BLaER1 (cell line): ENCODE measurements around the gene PARD3B.

Experiments used
- H3K27ac ChIP-seq: shearing (Covaris generic); formaldehyde crosslinking; 2 replicates; pipeline ENCODE4 v1.8.1; 2022
- H3K27me3 ChIP-seq: shearing (Covaris generic); formaldehyde crosslinking; 2 replicates; pipeline ENCODE4 v1.8.1; 2022
- H3K36me3 ChIP-seq: shearing (Covaris generic); formaldehyde crosslinking; 2 replicates; pipeline ENCODE4 v1.8.1; 2022
- H3K4me1 ChIP-seq: shearing (Covaris generic); formaldehyde crosslinking; 2 replicates; pipeline ENCODE4 v1.8.1; 2022
- H3K4me2 ChIP-seq: shearing (Covaris generic); formaldehyde crosslinking; 2 replicates; pipeline ENCODE4 v1.8.1; 2022
- H3K4me3 ChIP-seq: shearing (Covaris generic); formaldehyde crosslinking; 2 replicates; pipeline ENCODE4 v1.8.1; 2022
- H3K9ac ChIP-seq: shearing (Covaris generic); formaldehyde crosslinking; 2 replicates; pipeline ENCODE4 v1.8.1; 2022
- H3K9me3 ChIP-seq: shearing (Covaris generic); formaldehyde crosslinking; 2 replicates; pipeline ENCODE4 v1.8.1; 2022
- H4K20me1 ChIP-seq: shearing (Covaris generic); formaldehyde crosslinking; 2 replicates; pipeline ENCODE4 v1.8.1; 2022
- Cebpa-rat ChIP-seq: shearing (Covaris generic); IDR thresholded peaks from 2 replicates; pipeline ENCODE4 v1.8.1; 2022

Gene PARD3B

DNA sequence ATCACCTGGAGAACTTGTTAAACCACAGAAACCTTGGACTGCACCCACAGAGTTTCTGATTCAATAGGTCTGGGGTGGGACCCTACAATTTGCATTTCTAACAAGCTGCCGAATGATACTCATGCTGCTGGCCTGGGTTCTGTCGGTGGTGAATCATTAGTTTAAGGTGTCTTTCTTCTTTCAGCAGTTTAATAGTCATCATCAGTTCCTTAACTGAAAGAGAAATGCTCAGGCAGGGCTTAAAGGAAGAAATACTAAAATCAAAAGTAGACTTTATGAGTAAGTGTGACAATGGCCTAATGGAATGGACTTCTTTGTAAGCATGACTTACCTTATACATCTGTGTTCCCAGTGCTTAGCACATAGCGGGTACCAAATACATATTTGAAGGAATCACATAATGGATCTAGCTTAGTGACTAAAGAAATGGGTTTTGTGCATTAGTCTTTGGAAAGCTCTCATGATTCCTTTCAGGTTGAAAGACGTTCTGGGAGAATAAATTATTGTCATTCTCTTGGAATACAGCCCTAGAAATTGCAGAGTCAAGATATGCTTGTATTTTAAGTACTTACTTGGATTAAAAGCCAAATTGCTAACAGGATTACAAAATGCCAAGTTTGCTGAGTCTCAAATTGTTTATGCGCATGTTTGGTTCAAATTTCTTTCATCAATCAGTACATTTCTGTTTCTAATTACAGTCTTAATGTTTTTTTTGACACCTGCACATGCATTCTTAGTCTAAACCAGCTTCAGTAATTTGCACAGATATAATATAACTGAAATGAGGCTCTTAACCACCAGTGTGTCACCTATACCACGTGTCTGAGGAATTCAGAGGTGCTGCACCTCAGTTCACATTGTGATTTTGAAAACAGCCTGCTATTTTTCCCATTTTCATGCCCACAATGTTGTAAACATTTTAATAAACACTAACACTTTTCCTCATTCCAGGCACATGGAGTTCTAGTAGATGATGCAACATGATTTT, 916.7 kb downstream of the PARD3B start:
- no peak overlapping the region for H3K27ac ChIP-seq
- no peak overlapping the region for H3K9ac ChIP-seq
- no peaks in the 10 kb centered on the region for H3K9me3 ChIP-seq
- H3K4me2 ChIP-seq, result no peak overlapping the region
- H4K20me1 ChIP-seq, result no peaks in the 10 kb centered on the region
- H3K27me3 ChIP-seq, result no peaks in the 10 kb centered on the region
- no peak overlapping the region for H3K4me3 ChIP-seq
- no peak for TF ChIP-seq Cebpa-rat
- no peaks in the 10 kb centered on the region for H3K4me1 ChIP-seq
- H3K36me3 ChIP-seq, result no peaks in the 10 kb centered on the region

DNA sequence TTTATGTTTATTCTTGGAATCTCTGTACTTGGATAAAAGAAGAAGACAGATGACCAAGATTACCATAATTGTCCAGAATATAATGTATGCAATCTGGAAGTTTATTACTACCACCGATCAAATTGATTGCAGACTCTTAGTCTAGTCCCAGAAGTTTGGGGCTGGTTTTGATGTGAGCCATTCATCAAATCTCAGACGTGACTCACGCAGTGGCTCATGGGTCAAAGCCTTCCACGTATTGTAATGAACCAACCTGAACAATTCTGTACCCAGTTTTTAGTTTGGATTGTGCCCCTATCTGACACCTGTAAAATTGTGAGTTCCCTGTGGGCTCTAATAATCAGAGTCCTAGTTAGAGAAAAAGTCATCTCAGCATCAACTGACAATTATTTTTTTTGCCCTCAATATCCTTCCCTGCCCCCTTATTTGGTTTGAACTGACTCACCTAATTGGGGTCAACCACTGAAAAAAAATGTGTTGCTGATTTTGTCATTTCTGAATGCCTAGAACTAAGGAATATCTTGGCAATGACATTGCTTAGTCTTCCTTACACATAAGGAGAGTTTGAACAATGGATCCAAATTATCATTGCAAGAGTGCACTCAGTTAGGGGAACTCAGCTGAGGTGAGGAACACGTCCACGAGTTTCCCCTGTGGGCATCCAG, 917.5 kb downstream of the PARD3B start:
- Histone ChIP-seq H3K4me3 (no peak overlapping the region), H3K9ac (no peak overlapping the region), H3K36me3 (no peaks in the 10 kb centered on the region), H3K27me3 (no peaks in the 10 kb centered on the region), H3K27ac (no peak overlapping the region), H4K20me1 (no peaks in the 10 kb centered on the region), H3K9me3 (no peaks in the 10 kb centered on the region), H3K4me1 (no peaks in the 10 kb centered on the region), H3K4me2 (no peak overlapping the region)
- no peak for TF ChIP-seq Cebpa-rat

DNA sequence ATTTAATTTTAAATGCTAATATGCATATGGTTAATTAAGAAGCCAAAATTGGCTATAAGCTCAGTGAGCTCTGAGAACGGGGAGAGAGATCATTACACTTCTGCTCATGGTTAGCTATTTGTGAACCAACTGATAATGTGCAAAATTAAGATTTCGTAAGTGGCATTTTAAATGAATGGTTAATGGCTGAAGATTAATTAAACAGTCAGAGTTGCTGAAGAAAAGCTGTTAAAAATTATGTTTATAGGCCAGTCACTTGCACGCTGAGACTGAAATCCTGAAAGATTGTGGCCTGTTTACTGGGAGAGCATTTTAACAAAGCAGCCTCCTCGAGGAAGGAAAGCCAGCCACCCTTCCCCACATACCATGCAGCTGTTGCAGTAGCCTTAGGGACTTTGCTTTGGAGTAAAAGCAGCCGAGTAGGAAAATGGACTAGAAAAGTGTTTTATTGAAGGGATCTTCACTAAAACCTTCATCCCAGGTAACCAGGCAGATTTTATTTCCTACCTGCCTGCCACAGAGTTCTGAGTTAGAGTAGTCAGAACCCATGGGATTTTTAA, 918.3 kb downstream of the PARD3B start:
- Histone ChIP-seq H3K4me2 (no peak overlapping the region), H3K4me3 (no peak overlapping the region), H3K4me1 (no peaks in the 10 kb centered on the region), H4K20me1 (no peaks in the 10 kb centered on the region), H3K27ac (no peak overlapping the region), H3K9ac (no peak overlapping the region), H3K9me3 (no peaks in the 10 kb centered on the region), H3K27me3 (no peaks in the 10 kb centered on the region), H3K36me3 (no peaks in the 10 kb centered on the region)
- no peak for TF ChIP-seq Cebpa-rat

DNA sequence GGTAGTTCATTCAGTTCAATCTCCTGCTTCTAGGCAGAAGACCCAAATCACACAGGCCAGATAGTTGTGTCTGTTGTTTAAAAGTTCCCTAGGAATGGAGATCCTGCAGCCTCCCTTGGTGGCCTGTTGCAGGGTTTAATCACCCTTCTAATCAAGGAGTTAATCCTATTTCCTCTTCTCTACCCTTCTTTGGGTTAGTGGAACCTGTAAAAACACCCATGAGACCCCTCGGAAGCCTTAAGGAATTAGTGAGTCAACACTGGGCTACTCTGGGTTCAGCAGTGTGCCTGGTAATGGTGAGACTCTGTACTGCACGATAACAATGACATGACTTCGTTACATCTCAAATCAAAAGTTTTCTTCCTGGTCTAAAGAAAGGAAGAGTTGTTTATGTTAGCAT, 919.4 kb downstream of the PARD3B start:
- Histone ChIP-seq H3K9ac (no peak overlapping the region), H3K9me3 (no peaks in the 10 kb centered on the region), H3K4me3 (no peak overlapping the region), H3K4me2 (no peak overlapping the region), H3K27me3 (no peaks in the 10 kb centered on the region), H3K4me1 (no peaks in the 10 kb centered on the region), H3K27ac (no peak overlapping the region), H4K20me1 (no peaks in the 10 kb centered on the region), H3K36me3 (no peaks in the 10 kb centered on the region)
- no peak for TF ChIP-seq Cebpa-rat

DNA sequence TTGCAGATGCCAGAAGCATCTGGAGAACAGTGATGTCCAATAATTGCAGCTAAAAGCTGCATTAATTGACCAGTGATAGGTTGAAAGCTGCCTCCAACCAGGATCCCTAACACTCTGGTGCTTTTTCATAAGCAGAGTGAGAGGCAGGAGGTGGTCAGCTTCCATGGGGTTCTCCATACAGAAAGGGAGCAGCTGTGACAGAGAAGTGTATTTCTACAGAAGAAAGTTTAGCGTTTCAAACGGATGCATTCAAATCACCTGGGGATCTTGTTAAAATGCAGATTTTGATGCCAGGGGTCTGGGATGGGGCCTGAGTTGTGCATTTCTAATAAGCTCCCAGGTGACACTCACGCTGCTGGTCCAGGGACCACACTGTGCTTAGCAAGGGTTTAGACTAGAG, 920.5 kb downstream of the PARD3B start:
- Histone ChIP-seq H4K20me1 (no peaks in the 10 kb centered on the region), H3K9ac (no peak overlapping the region), H3K27me3 (no peaks in the 10 kb centered on the region), H3K9me3 (no peaks in the 10 kb centered on the region), H3K4me2 (no peak overlapping the region), H3K4me1 (no peaks in the 10 kb centered on the region), H3K36me3 (no peaks in the 10 kb centered on the region), H3K27ac (no peak overlapping the region), H3K4me3 (no peak overlapping the region)
- TF ChIP-seq Cebpa-rat, result no peak

DNA sequence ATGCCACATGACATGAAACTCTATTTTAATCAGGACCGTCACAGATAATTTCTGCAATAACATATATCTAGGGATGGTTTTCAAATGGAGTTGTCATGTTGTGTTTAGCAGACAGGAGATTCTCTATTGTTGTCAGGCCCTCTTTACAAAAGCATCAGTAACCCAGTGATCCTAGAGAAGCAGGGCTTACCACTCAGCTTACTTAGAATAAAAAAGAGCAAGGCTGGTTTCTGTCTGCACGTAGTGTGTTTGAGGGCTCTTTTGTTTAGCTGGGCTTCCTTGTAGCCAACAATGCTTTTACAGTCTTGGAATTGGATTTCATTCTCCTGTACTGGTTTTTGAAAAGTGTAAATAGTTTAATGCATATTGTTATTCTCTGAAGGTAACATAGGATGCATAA, 926.5 kb downstream of the PARD3B start:
- H3K36me3 ChIP-seq, result no peaks in the 10 kb centered on the region
- H3K27me3 ChIP-seq, result no peaks in the 10 kb centered on the region
- no peak overlapping the region for H3K4me2 ChIP-seq
- H3K9me3 ChIP-seq, result no peaks in the 10 kb centered on the region
- no peaks in the 10 kb centered on the region for H3K4me1 ChIP-seq
- TF ChIP-seq Cebpa-rat, result no peak
- H3K4me3 ChIP-seq, result no peak overlapping the region
- no peak overlapping the region for H3K9ac ChIP-seq
- no peaks in the 10 kb centered on the region for H4K20me1 ChIP-seq
- H3K27ac ChIP-seq, result no peak overlapping the region

DNA sequence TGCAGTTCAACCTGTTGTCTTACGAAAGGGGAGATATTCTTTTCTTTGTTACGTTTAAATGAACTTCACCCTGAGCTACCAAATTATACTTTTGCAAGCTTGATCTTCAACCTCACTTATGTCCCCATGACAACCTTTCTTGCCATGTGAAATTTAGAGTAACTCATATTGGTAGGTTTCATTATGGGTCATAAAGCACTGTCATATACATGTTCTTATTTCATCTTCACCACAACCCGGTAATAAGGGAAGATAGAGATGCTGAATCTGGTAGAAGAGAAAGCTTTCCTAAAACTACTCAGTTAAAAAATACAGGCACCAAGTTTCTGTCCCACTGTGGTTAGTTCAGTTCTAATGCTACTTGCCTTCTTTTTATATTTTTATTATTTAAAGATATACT, 928.5 kb downstream of the PARD3B start:
- no peaks in the 10 kb centered on the region for H3K9me3 ChIP-seq
- H3K4me1 ChIP-seq, result no peaks in the 10 kb centered on the region
- H3K36me3 ChIP-seq, result no peaks in the 10 kb centered on the region
- no peaks in the 10 kb centered on the region for H3K27me3 ChIP-seq
- no peak overlapping the region for H3K9ac ChIP-seq
- no peak for TF ChIP-seq Cebpa-rat
- H4K20me1 ChIP-seq, result no peaks in the 10 kb centered on the region
- no peak overlapping the region for H3K27ac ChIP-seq
- H3K4me2 ChIP-seq, result no peak overlapping the region
- H3K4me3 ChIP-seq, result no peak overlapping the region

DNA sequence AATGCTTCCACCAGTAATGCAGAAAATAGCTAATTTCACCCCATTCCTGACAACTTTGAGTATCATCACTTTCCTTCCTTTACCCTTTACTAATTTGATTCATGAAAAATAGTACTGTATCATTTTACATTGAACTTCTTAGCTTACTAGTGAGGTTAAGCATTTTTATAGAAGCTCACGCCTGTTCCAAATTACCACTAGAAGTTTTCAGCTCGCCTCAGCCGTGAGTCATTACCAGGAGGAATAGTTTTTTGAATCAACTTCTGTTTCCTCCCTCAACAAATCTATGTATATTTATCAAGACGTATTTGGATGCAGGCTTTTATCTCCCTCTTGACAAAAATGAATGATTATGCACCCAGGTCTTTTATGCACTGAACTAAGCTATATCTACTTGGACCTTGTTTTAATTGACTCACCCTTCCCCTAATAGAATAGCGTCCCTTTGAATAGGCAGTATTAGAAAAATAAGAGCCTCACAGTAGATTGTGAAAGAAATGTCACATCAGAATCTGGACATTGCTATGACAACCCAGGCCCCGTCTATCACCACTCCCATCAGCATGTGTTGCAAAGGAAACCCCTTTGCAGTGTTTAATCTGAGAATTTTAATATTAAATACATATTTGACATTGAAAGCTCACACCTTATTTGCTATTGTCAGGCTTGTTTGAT, 929.6 kb downstream of the PARD3B start:
- H3K9ac ChIP-seq, result no peak overlapping the region
- no peak for TF ChIP-seq Cebpa-rat
- no peak overlapping the region for H3K4me3 ChIP-seq
- no peaks in the 10 kb centered on the region for H3K27me3 ChIP-seq
- no peak overlapping the region for H3K4me2 ChIP-seq
- H3K27ac ChIP-seq, result no peak overlapping the region
- no peaks in the 10 kb centered on the region for H3K36me3 ChIP-seq
- H4K20me1 ChIP-seq, result no peaks in the 10 kb centered on the region
- H3K4me1 ChIP-seq, result no peaks in the 10 kb centered on the region
- no peaks in the 10 kb centered on the region for H3K9me3 ChIP-seq

DNA sequence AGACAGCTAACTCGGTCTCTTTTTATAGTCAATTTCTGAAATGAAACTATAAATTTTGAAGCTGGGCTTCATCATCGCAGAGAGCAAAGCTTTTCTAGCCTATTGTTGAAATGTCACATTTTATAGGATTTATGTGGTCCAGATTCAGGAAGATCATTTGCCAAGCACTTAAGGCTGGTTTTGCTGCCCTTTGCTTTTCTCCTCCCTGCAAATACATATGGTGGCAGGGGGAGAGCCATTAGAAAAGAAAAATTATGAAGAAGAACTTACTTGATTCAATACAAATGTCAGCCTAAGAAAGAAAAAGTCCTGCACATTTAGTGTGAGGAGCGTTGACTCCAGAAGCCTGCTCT, 930.1 kb downstream of the PARD3B start:
- H3K27ac ChIP-seq, result no peak overlapping the region
- H3K9ac ChIP-seq, result no peak overlapping the region
- H3K9me3 ChIP-seq, result no peaks in the 10 kb centered on the region
- H3K27me3 ChIP-seq, result no peaks in the 10 kb centered on the region
- H3K4me3 ChIP-seq, result no peak overlapping the region
- H3K36me3 ChIP-seq, result no peaks in the 10 kb centered on the region
- no peak for TF ChIP-seq Cebpa-rat
- H4K20me1 ChIP-seq, result no peaks in the 10 kb centered on the region
- no peak overlapping the region for H3K4me2 ChIP-seq
- no peaks in the 10 kb centered on the region for H3K4me1 ChIP-seq
